IPS-20b (cell line): ENCODE measurements around the gene CA5B.
"Not testable (repeated sequence)": the region's sequence is repeated elsewhere in the genome, so short reads cannot be mapped to it uniquely, and the experiment has no call there.

Experiments
- H3K27ac ChIP-seq: one replicate; pipeline ENCODE4 v1.5.1; 2013; ENCODE audit warnings: low read length
- H3K27me3 ChIP-seq: 2 replicates; pipeline ENCODE4 v1.6.1; 2013; ENCODE audit warnings: mild to moderate bottlenecking, low read length, inconsistent platforms; ENCODE audit not compliant: insufficient read depth
- H3K36me3 ChIP-seq: 2 replicates; pipeline ENCODE4 v1.6.1; 2013; ENCODE audit warnings: low read depth, mild to moderate bottlenecking, inconsistent platforms, low read length, moderate library complexity; ENCODE audit not compliant: insufficient read depth
- H3K4me1 ChIP-seq: 2 replicates; pipeline ENCODE4 v1.6.1; 2013; ENCODE audit warnings: mild to moderate bottlenecking, control low read depth, inconsistent platforms, low read length, moderate library complexity; ENCODE audit not compliant: insufficient read depth
- H3K4me3 ChIP-seq: 2 replicates; pipeline ENCODE4 v1.5.1; 2013; ENCODE audit warnings: mild to moderate bottlenecking, low read length, inconsistent platforms
- H3K9ac ChIP-seq: 2 replicates; pipeline ENCODE4 v1.6.1; 2013; ENCODE audit warnings: low read depth, mild to moderate bottlenecking, inconsistent platforms, low read length, moderate library complexity
- H3K9me3 ChIP-seq: 2 replicates; pipeline ENCODE4 v1.6.1; 2013; ENCODE audit warnings: mild to moderate bottlenecking, low read depth, low read length, inconsistent platforms; ENCODE audit not compliant: insufficient read depth

The CA5B gene

GRCh38 chrX:15737959-15738902, at the start of gene CA5B:
TSS of gene CA5B (plus strand) at chrX:15738270. CDS start at chrX:15750024, 11,754 bp downstream.
- no peak within 1 kb of the TSS for H3K27ac ChIP-seq
- H3K36me3 ChIP-seq = no peaks in the 10 kb centered on the region
- H3K4me3 ChIP-seq = peak within 1 kb of the TSS; percentile 81
- no peaks in the 10 kb centered on the region for H3K9me3 ChIP-seq
- H3K27me3 ChIP-seq = no peaks in the 10 kb centered on the region
- H3K9ac ChIP-seq = peak within 1 kb of the TSS; percentile 53; the same call in 1 of the 2 replicates
- H3K4me1 ChIP-seq = no peaks in the 10 kb centered on the region

- no peaks in the 10 kb centered on the region for H3K9me3 ChIP-seq
- H3K27me3 ChIP-seq = no peaks in the 10 kb centered on the region
- H3K4me1 ChIP-seq = no peaks in the 10 kb centered on the region
- peaks cover 37% of the 10 kb centered on the region for H3K36me3 ChIP-seq
- H3K4me3 ChIP-seq = no peak overlapping the region
- H3K9ac ChIP-seq = no peak overlapping the region
- H3K27ac ChIP-seq = no peak overlapping the region
These were observed 43.1 kb upstream of the CA5B start for GRCh38 chrX:15694941-15695451.

GRCh38 chrX:15696516-15696915, 41.6 kb upstream of the CA5B start:
- no peak overlapping the region for H3K4me3 ChIP-seq
- no peak overlapping the region for H3K9ac ChIP-seq
- no peak overlapping the region for H3K27ac ChIP-seq
- peaks cover 28% of the 10 kb centered on the region for H3K36me3 ChIP-seq
- H3K9me3 ChIP-seq = no peaks in the 10 kb centered on the region
- H3K27me3 ChIP-seq = no peaks in the 10 kb centered on the region
- H3K4me1 ChIP-seq = no peaks in the 10 kb centered on the region

GRCh38 chrX:15702488-15703371, 35.3 kb upstream of the CA5B start:
- Histone ChIP-seq H3K4me1 (no peaks in the 10 kb centered on the region), H3K4me3 (no peak overlapping the region), H3K36me3 (peaks cover 4% of the 10 kb centered on the region; the same call in 1 of the 2 replicates), H3K9me3 (no peaks in the 10 kb centered on the region), H3K27me3 (no peaks in the 10 kb centered on the region), H3K27ac (no peak overlapping the region), H3K9ac (no peak overlapping the region)

- not testable (repeated sequence) for H3K36me3 ChIP-seq, H3K27me3 ChIP-seq, H3K4me1 ChIP-seq, H3K27ac ChIP-seq, H3K9ac ChIP-seq, H3K9me3 ChIP-seq, H3K4me3 ChIP-seq
These were observed 34.3 kb upstream of the CA5B start for GRCh38 chrX:15703809-15704208.

- not testable (repeated sequence) for H3K27me3 ChIP-seq, H3K4me3 ChIP-seq, H3K36me3 ChIP-seq, H3K9me3 ChIP-seq, H3K9ac ChIP-seq, H3K4me1 ChIP-seq, H3K27ac ChIP-seq
These were observed 33.8 kb upstream of the CA5B start for GRCh38 chrX:15704273-15704672.

- Histone ChIP-seq H3K4me3 (no peak overlapping the region), H3K27ac (no peak overlapping the region), H3K27me3 (no peaks in the 10 kb centered on the region), H3K9ac (no peak overlapping the region), H3K36me3 (no peaks in the 10 kb centered on the region), H3K9me3 (no peaks in the 10 kb centered on the region), H3K4me1 (no peaks in the 10 kb centered on the region; the same call in 1 of the 2 replicates)
These were observed 23.5 kb upstream of the CA5B start for GRCh38 chrX:15714529-15714928.

GRCh38 chrX:15718283-15718970, 19.6 kb upstream of the CA5B start:
- Histone ChIP-seq H3K27ac (no peak overlapping the region), H3K4me3 (no peak overlapping the region; the same call in 1 of the 2 replicates), H3K9ac (no peak overlapping the region), H3K9me3 (no peaks in the 10 kb centered on the region), H3K4me1 (no peaks in the 10 kb centered on the region; the same call in 1 of the 2 replicates), H3K27me3 (no peaks in the 10 kb centered on the region), H3K36me3 (no peaks in the 10 kb centered on the region)

- Histone ChIP-seq H3K27me3 (no peaks in the 10 kb centered on the region), H3K4me1 (no peaks in the 10 kb centered on the region; the same call in 1 of the 2 replicates), H3K9ac (no peak overlapping the region), H3K4me3 (no peak overlapping the region), H3K27ac (no peak overlapping the region), H3K36me3 (no peaks in the 10 kb centered on the region), H3K9me3 (no peaks in the 10 kb centered on the region)
These were observed 18.6 kb upstream of the CA5B start for GRCh38 chrX:15719324-15719968.

GRCh38 chrX:15721911-15722310, 16.2 kb upstream of the CA5B start:
- no peaks in the 10 kb centered on the region for H3K27me3 ChIP-seq
- H3K4me3 ChIP-seq = no peak overlapping the region
- no peak overlapping the region for H3K27ac ChIP-seq
- no peak overlapping the region for H3K9ac ChIP-seq
- H3K4me1 ChIP-seq = no peaks in the 10 kb centered on the region; the same call in 1 of the 2 replicates
- no peaks in the 10 kb centered on the region for H3K36me3 ChIP-seq
- H3K9me3 ChIP-seq = no peaks in the 10 kb centered on the region
